Measurements from ENCODE around the gene PNPO. TPM values are rescaled to one million over a fixed set of nuclear protein-coding genes. Genes with fewer than 3 reads are reported as not detected.
A peak's percentile ranks its signal among the peaks of the same experiment; 100 is the strongest.

Gene PNPO
- total RNA-seq, 2 experiments from 2014 or later, result 14.7 to 33.8 TPM

GRCh38 chr17:47946929-47947397 is 5.6 kb downstream of the PNPO start:
- peak; percentile 96 for TF ChIP-seq CTCF (conservative IDR thresholded peaks at IDR 0.05; ENCODE audit: low read length)
- no peak for TF ChIP-seq EZH2phosphoT487 (IDR thresholded peaks at IDR 0.05; ENCODE audit: borderline replicate concordance, low read depth, low read length)
- ChIA-PET POLR2A (interaction anchor here (0.6 to 1.1 kb wide), 2 partner anchors 23 to 173 kb away, joined by 3 to 4 read pairs; no protein-coding TSS in a partner anchor), CTCF (ENCODE audit: unreplicated experiment) (interaction anchor here (0.9 to 1.0 kb wide), 2 partner anchors 106 to 161 kb away, joined by 3 read pairs; partner anchors contain the start of genes SCRN2 and SNX11)
- DNase-seq (ENCODE audit: low spot score), result peak; percentile 71
- Histone ChIP-seq H3K9me2 (ENCODE audit: insufficient read depth, low read length) (no peaks in the 10 kb centered on the region), H3K9me3 (ENCODE audit: low read length) (no peaks in the 10 kb centered on the region), H3K4me2 (ENCODE audit: low read length) (no peak overlapping the region), H3K36me3 (ENCODE audit: insufficient read depth, low read length) (peaks cover 42% of the 10 kb centered on the region), H3K27ac (ENCODE audit: low read depth, low read length, poor library complexity, severe bottlenecking) (no peak overlapping the region), H3K79me2 (ENCODE audit: insufficient read depth, low read depth, low read length) (peaks cover 18% of the 10 kb centered on the region), H4K20me1 (ENCODE audit: insufficient read depth, low read length) (no peaks in the 10 kb centered on the region), H2AFZ (ENCODE audit: low read length) (no peak overlapping the region), H3K4me1 (ENCODE audit: insufficient read depth, low read length, poor library complexity, severe bottlenecking) (peaks cover 50% of the 10 kb centered on the region), H3K4me3 (ENCODE audit: low read depth, low read length, poor library complexity, severe bottlenecking) (no peak overlapping the region)
- intact Hi-C loops (cut with micrococcal nuclease; ENCODE audit: unreplicated experiment), result no loop called here
- BruUV-seq (replicated peaks), result no TSS peak

- peaks cover 33% of the 10 kb centered on the region for H3K4me1 ChIP-seq (ENCODE audit: insufficient read depth, low read length, poor library complexity, severe bottlenecking)
- H4K20me1 ChIP-seq (ENCODE audit: insufficient read depth, low read length), result no peaks in the 10 kb centered on the region
- no peak for DNase-seq (ENCODE audit: low spot score)
- no TSS peak for BruUV-seq (replicated peaks)
- peaks cover 42% of the 10 kb centered on the region for H3K36me3 ChIP-seq (ENCODE audit: insufficient read depth, low read length)
- no peaks in the 10 kb centered on the region for H3K9me2 ChIP-seq (ENCODE audit: insufficient read depth, low read length)
- H3K4me2 ChIP-seq (ENCODE audit: low read length), result peak overlapping the region; percentile 54; the same call in 1 of the 2 replicates
- intact Hi-C loops (cut with micrococcal nuclease; ENCODE audit: unreplicated experiment), result loop anchor here (1.0 kb wide), 2 partner anchors 22 to 70 kb away; no protein-coding TSS in a partner anchor
- ChIA-PET CTCF (ENCODE audit: unreplicated experiment) (interaction anchor here (1.6 kb wide), 1 partner anchor 8 kb away, joined by 4 read pairs; the partner anchor contains the start of gene PNPO), POLR2A (interaction anchor here (1.9 kb wide), 1 partner anchor 8 kb away, joined by 5 read pairs; the partner anchor contains the start of gene PNPO)
- H3K4me3 ChIP-seq (ENCODE audit: low read depth, low read length, poor library complexity, severe bottlenecking), result no peak overlapping the region
- H3K79me2 ChIP-seq (ENCODE audit: insufficient read depth, low read depth, low read length), result no peaks in the 10 kb centered on the region; the same call in 1 of the 2 replicates
- H2AFZ ChIP-seq (ENCODE audit: low read length), result no peak overlapping the region
- H3K27ac ChIP-seq (ENCODE audit: low read depth, low read length, poor library complexity, severe bottlenecking), result peak overlapping the region; percentile 13
- no peaks in the 10 kb centered on the region for H3K9me3 ChIP-seq (ENCODE audit: low read length)
- TF ChIP-seq EZH2phosphoT487 (IDR thresholded peaks at IDR 0.05; ENCODE audit: borderline replicate concordance, low read depth, low read length) (no peak), CTCF (conservative IDR thresholded peaks at IDR 0.05; ENCODE audit: low read length) (no peak)
Observed at GRCh38 chr17:47948706-47949196, 7.4 kb downstream of the PNPO start.

Data from OCI-LY7 (cell line).